Sigmoid colon (tissue), 7 donors: ENCODE measurements around the gene GALNT13. TPM values are rescaled to one million over a fixed set of nuclear protein-coding genes. Genes with fewer than 3 reads are reported as not detected.
"Not testable (repeated sequence)": the region's sequence is repeated elsewhere in the genome, so short reads cannot be mapped to it uniquely, and the experiment has no call there.

Experiments
- DNase-seq: peaks from one replicate; pipeline ENCODE4 v3.0.0-alpha.2; 2019
- H3K27ac ChIP-seq, 4 donors: fragments of 200-600 bp; sonication (generic); one replicate each; pipeline ENCODE4 v1.5.1; 2016 to 2019; ENCODE audit warnings: mild to moderate bottlenecking in 1 of 4
- H3K27me3 ChIP-seq, 3 donors: fragments of 200-600 bp; sonication (generic); one replicate each; pipeline ENCODE4 v1.5.1; 2019; ENCODE audit warnings: mild to moderate bottlenecking in 1 of 3
- H3K36me3 ChIP-seq, 4 donors: fragments of 200-600 bp; sonication (generic); one replicate each; pipeline ENCODE4 v1.5.1; 2016 to 2019
- H3K4me1 ChIP-seq, 4 donors: fragments of 200-600 bp; sonication (generic); one replicate each; pipeline ENCODE4 v1.5.1; 2017 to 2019
- H3K4me3 ChIP-seq, 4 donors: fragments of 200-600 bp; sonication (generic); one replicate each; pipeline ENCODE4 v1.5.1; 2017 to 2019; ENCODE audit warnings: mild to moderate bottlenecking in 2 of 4, moderate library complexity in 1 of 4
- H3K9me3 ChIP-seq, 4 donors: fragments of 200-600 bp in 3 of 4; sonication (generic) in 3 of 4; one replicate each; pipeline versions ENCODE4 v1.5.1 to v1.6.1; 2013 to 2019
- CTCF ChIP-seq, 4 experiments: fragments of 450-650 bp in 3 of 4; fragments of 200-600 bp in 1 of 4; IDR thresholded peaks; one replicate each; pipeline ENCODE4 v1.5.1; 2016 to 2019; ENCODE audit warnings: antibody characterized with exemption in 4 of 4, mild to moderate bottlenecking in 3 of 4, moderate library complexity in 2 of 4
- EP300 ChIP-seq, 4 donors: sonication (generic); formaldehyde crosslinking; IDR thresholded peaks; one replicate each; pipeline ENCODE4 v1.6.1; 2017; ENCODE audit warnings: antibody characterized with exemption in 4 of 4
- POLR2A ChIP-seq, 2 donors: fragments of 450-650 bp; IDR thresholded peaks; one replicate each; pipeline ENCODE4 v1.6.1; 2016; ENCODE audit warnings: antibody characterized with exemption in 2 of 2, mild to moderate bottlenecking in 2 of 2, moderate library complexity in 2 of 2
- POLR2AphosphoS5 ChIP-seq, 4 donors: sonication (generic); formaldehyde crosslinking; IDR thresholded peaks; one replicate each; pipeline ENCODE4 v1.6.1; 2017; ENCODE audit warnings: antibody characterized with exemption in 4 of 4
- WGBS, 2 donors: extraction: QIAGEN DNeasy Blood & Tissue Kit; methylation state at CpG; one replicate each; pipeline ENCODE4 v1.1.7; 2013; 5-methylcytosine and 5-hydroxymethylcytosine counted together
- intact Hi-C: fragments of 100-400 bp; cut with DNase I; formaldehyde crosslinking; loops from one replicate; pipeline ENCODE4 v1.15.1; 2023
- polyA plus RNA-seq, 3 donors: library from polyadenylated mRNA; stranded (reverse); fragments of 200-250 nt; gene quantifications; one replicate each; pipeline ENCODE4 v1.2.3, GENCODE V29; 2013
- total RNA-seq, 4 donors: library from RNA; depleted of rRNA; stranded (reverse); fragments of >200 nt; gene quantifications; one replicate each; pipeline ENCODE4 v1.1.0, GENCODE V29; 2016
- donor health status: healthy with polysubstance abuse.
- donor health status: Bipolar disorder and iron deficiency.
- donor health status: healthy.

The GALNT13 gene
- total and polyA plus RNA-seq, 7 donors: under 0.01 to 2.5 (median 0.82) TPM; not detected in 1

- no peaks in the 10 kb centered on the region for H3K4me1 ChIP-seq
- no peak for TF ChIP-seq EP300 (IDR thresholded peaks at IDR 0.05)
- no peaks in the 10 kb centered on the region for H3K9me3 ChIP-seq
- WGBS, 2 donors: 47 to 71% methylated on average over 2 of the region's 2 CpGs
- no peak overlapping the region for H3K27ac ChIP-seq
- DNase-seq: no peak
- H3K36me3 ChIP-seq: no peaks in the 10 kb centered on the region
- no peaks in the 10 kb centered on the region for H3K27me3 ChIP-seq
- H3K4me3 ChIP-seq: peak overlapping the region in 3 of 4 donors; percentile 23 to 42 (median 33)
- intact Hi-C loops: no loop called here
Observed at GRCh38 chr2:154455866-154456265, 584.1 kb downstream of the GALNT13 start.

GRCh38 chr2:154457286-154457685 lies 585.6 kb downstream of the GALNT13 start:
- 79 to 90% methylated on average over 2 of the region's 2 CpGs for WGBS, 2 donors

GRCh38 chr2:154459286-154459685 lies 587.6 kb downstream of the GALNT13 start:
- no peak for TF ChIP-seq CTCF (IDR thresholded peaks at IDR 0.05)
- TF ChIP-seq POLR2A (IDR thresholded peaks at IDR 0.05): no peak
- TF ChIP-seq EP300 (IDR thresholded peaks at IDR 0.05): no peak
- TF ChIP-seq POLR2AphosphoS5 (IDR thresholded peaks at IDR 0.05): no peak
- DNase-seq: no peak
- no peaks in the 10 kb centered on the region for H3K9me3 ChIP-seq
- no peaks in the 10 kb centered on the region for H3K27me3 ChIP-seq
- H3K36me3 ChIP-seq: no peaks in the 10 kb centered on the region
- intact Hi-C loops: no loop called here
- H3K27ac ChIP-seq: no peak overlapping the region
- H3K4me3 ChIP-seq: no peak overlapping the region
- H3K4me1 ChIP-seq: no peaks in the 10 kb centered on the region

More at GRCh38 chr2:154457286-154457685, 585.6 kb downstream of the GALNT13 start:
- H3K4me1 ChIP-seq: no peaks in the 10 kb centered on the region
- TF ChIP-seq POLR2A (IDR thresholded peaks at IDR 0.05) (no peak), POLR2AphosphoS5 (IDR thresholded peaks at IDR 0.05) (no peak)
- H3K27me3 ChIP-seq: no peaks in the 10 kb centered on the region
- no peak for DNase-seq
- H3K27ac ChIP-seq: no peak overlapping the region
- H3K36me3 ChIP-seq: no peaks in the 10 kb centered on the region
- no peak overlapping the region for H3K4me3 ChIP-seq
- H3K9me3 ChIP-seq: no peaks in the 10 kb centered on the region
- intact Hi-C loops: no loop called here

GRCh38 chr2:154462634-154463033 lies 590.9 kb downstream of the GALNT13 start:
- no peaks in the 10 kb centered on the region for H3K27me3 ChIP-seq
- DNase-seq: no peak
- no peaks in the 10 kb centered on the region for H3K4me1 ChIP-seq
- TF ChIP-seq POLR2AphosphoS5 (IDR thresholded peaks at IDR 0.05) (no peak), EP300 (IDR thresholded peaks at IDR 0.05) (no peak), CTCF (IDR thresholded peaks at IDR 0.05) (no peak), POLR2A (IDR thresholded peaks at IDR 0.05) (no peak)
- intact Hi-C loops: no loop called here
- no peak overlapping the region for H3K27ac ChIP-seq
- H3K36me3 ChIP-seq: no peaks in the 10 kb centered on the region
- no peaks in the 10 kb centered on the region for H3K9me3 ChIP-seq
- H3K4me3 ChIP-seq: no peak overlapping the region
- 56 to 74% methylated on average over 5 of the region's 5 CpGs for WGBS, 2 donors

GRCh38 chr2:154466226-154466625 lies 594.5 kb downstream of the GALNT13 start:
- Histone ChIP-seq H3K27ac (no peak overlapping the region), H3K27me3 (no peaks in the 10 kb centered on the region), H3K4me1 (no peaks in the 10 kb centered on the region), H3K4me3 (no peak overlapping the region), H3K9me3 (no peaks in the 10 kb centered on the region), H3K36me3 (no peaks in the 10 kb centered on the region)
- intact Hi-C loops: no loop called here
- TF ChIP-seq POLR2AphosphoS5 (IDR thresholded peaks at IDR 0.05) (no peak), EP300 (IDR thresholded peaks at IDR 0.05) (no peak), CTCF (IDR thresholded peaks at IDR 0.05) (no peak)
- DNase-seq: no peak
- 86 to 90% methylated on average over 4 of the region's 4 CpGs for WGBS, 2 donors

- TF ChIP-seq EP300 (IDR thresholded peaks at IDR 0.05) (no peak), POLR2AphosphoS5 (IDR thresholded peaks at IDR 0.05) (no peak), POLR2A (IDR thresholded peaks at IDR 0.05) (no peak), CTCF (IDR thresholded peaks at IDR 0.05) (no peak)
- 81 to 82% methylated on average over 2 of the region's 2 CpGs for WGBS, 2 donors
- intact Hi-C loops: no loop called here
Observed at GRCh38 chr2:154470376-154470775, 598.7 kb downstream of the GALNT13 start.

GRCh38 chr2:154471492-154471891 lies 599.8 kb downstream of the GALNT13 start:
- DNase-seq, H3K27me3 ChIP-seq, H3K36me3 ChIP-seq, intact Hi-C loops, H3K4me3 ChIP-seq, H3K4me1 ChIP-seq, H3K9me3 ChIP-seq, H3K27ac ChIP-seq: not testable (repeated sequence)
- WGBS, 2 donors: 95% methylated on average over 4 of the region's 4 CpGs

More at GRCh38 chr2:154470376-154470775, 598.7 kb downstream of the GALNT13 start:
- Histone ChIP-seq H3K27ac (no peak overlapping the region), H3K27me3 (no peaks in the 10 kb centered on the region), H3K36me3 (no peaks in the 10 kb centered on the region), H3K4me1 (no peaks in the 10 kb centered on the region), H3K4me3 (no peak overlapping the region), H3K9me3 (no peaks in the 10 kb centered on the region)
- DNase-seq: no peak
